Measurements from ENCODE around the gene LTB4R. TPM values are rescaled to one million over a fixed set of nuclear protein-coding genes. Genes with fewer than 3 reads are reported as not detected.
A peak's percentile ranks its signal among the peaks of the same experiment; 100 is the strongest.

The LTB4R gene
- total and polyA plus RNA-seq, 9 of the 15 experiments (the other 6 are each of a cell fraction or from before 2014, with no cell fraction given): 0.38 to 10.5 (median 2.8) TPM

GRCh38 chr14:24296341-24297157 is 14.8 kb upstream of the LTB4R start (continued):
- TF ChIP-seq ZNF398 (CRISPR knock-in tag; IDR thresholded peaks at IDR 0.05): no peak

GRCh38 chr14:24297190-24297964 is 13.9 kb upstream of the LTB4R start:
- Histone ChIP-seq H3K27me3 (ENCODE audit: control insufficient read depth in 2 of 2, insufficient read depth in 2 of 2, low read length in 2 of 2) (no peaks in the 10 kb centered on the region), H3K79me2 (ENCODE audit: control insufficient read depth, insufficient read depth, low read length) (peaks cover 28% of the 10 kb centered on the region), H3K9me3 (replicated peaks; ENCODE audit: control insufficient read depth, insufficient read depth, low read depth, low read length) (no peaks in the 10 kb centered on the region), H2AFZ (ENCODE audit: low read depth, low read length) (0 out of 2 replicates have a peak overlapping the region, but pooled peaks have one; percentile 38), H4K20me1 (replicated peaks; ENCODE audit: control insufficient read depth, insufficient read depth, low read length) (no peaks in the 10 kb centered on the region), H3K27ac (ENCODE audit: extremely low read depth, low read depth, low read length) (no peak overlapping the region), H3K4me3 (no peak overlapping the region), H3K4me2 (ENCODE audit: insufficient read depth, low read length) (no peak overlapping the region; the same call in 1 of the 2 replicates), H3K9ac (ENCODE audit: insufficient read depth in 1 of 2, low read depth in 2 of 2, low read length in 2 of 2) (no peak overlapping the region), H3K4me1 (replicated peaks in 1 of 2; ENCODE audit: control insufficient read depth in 2 of 2, insufficient read depth in 2 of 2, low read length in 2 of 2) (peaks cover 12 to 14% of the 10 kb centered on the region in 2 experiments; a peak in 4 of 5 replicates), H3K9me1 (ENCODE audit: control insufficient read depth, insufficient read depth, low read length) (peaks cover 3% of the 10 kb centered on the region), H3K36me3 (ENCODE audit: control insufficient read depth, insufficient read depth, low read length) (peaks cover 32% of the 10 kb centered on the region)
- in situ Hi-C loops (cut with MboI) (loop anchor here (5.0 to 10.0 kb wide), 2 partner anchors 55 to 283 kb away; partner anchors contain the start of gene TINF2), intact Hi-C loops (cut with micrococcal nuclease) (loop anchor here (1.0 kb wide), 3 partner anchors 54 to 239 kb away; partner anchors contain the start of gene MDP1)
- ATAC-seq (peak; percentile 63), FAIRE-seq (peak; percentile 40), DNase-seq (ENCODE audit: extremely low read depth in 1 of 4, low spot score in 3 of 4) (peak in 2 of 4 experiments; percentile 32 to 60)
- POLR2A ChIA-PET: interaction anchor here (0.6 to 3.8 kb wide), 6 partner anchors 42 to 134 kb away, joined by 3 to 18 read pairs (median 4); partner anchors contain the start of genes CHMP4A and TINF2
- no TSS peak for BruUV-seq (replicated peaks)
- 30% methylated on average over 5 of the region's 5 CpGs for WGBS (ENCODE audit: insufficient coverage, low coverage, missing lambda C conversion rate)
- CTCF ChIA-PET (ENCODE audit: low intra/inter-chr PET ratio): interaction anchor here (0.8 to 3.3 kb wide), 9 partner anchors 19 to 283 kb away, joined by 3 to 41 read pairs (median 5); partner anchors contain the start of genes MDP1, RABGGTA and TINF2
- no peak for TF ChIP-seq ZNF512 (tag; IDR thresholded peaks at IDR 0.05)
- no peak for TF ChIP-seq USF1 (CRISPR knock-in tag; IDR thresholded peaks at IDR 0.05)
- TF ChIP-seq ZNF668 (CRISPR knock-in tag; IDR thresholded peaks at IDR 0.05): no peak
- TF ChIP-seq TCFL5 (CRISPR knock-in tag; conservative IDR thresholded peaks at IDR 0.05): no peak
- TF ChIP-seq HMG20A (CRISPR knock-in tag; conservative IDR thresholded peaks at IDR 0.05): no peak
- peak; percentile 31; the same call in 1 of the 2 replicates for TF ChIP-seq SMC3 (conservative IDR thresholded peaks at IDR 0.05; ENCODE audit: insufficient read depth, low read depth, low read length)
- no peak for TF ChIP-seq ZNF644 (tag; IDR thresholded peaks at IDR 0.05; ENCODE audit: low read depth)
- peak; percentile 28 to 67; a peak in 3 of 4 replicates for TF ChIP-seq RAD21 (CRISPR knock-in tag; conservative IDR thresholded peaks at IDR 0.05 in 1 of 2, IDR thresholded peaks at IDR 0.05 in 1 of 2)
- TF ChIP-seq KLF10 (CRISPR knock-in tag; IDR thresholded peaks at IDR 0.05): no peak
- TF ChIP-seq BRD9 (IDR thresholded peaks at IDR 0.05; ENCODE audit: low read depth, partially characterized antibody): peak; percentile 30

Measured in K562 (cell line).